HG02884 (cell line): Measurements from ENCODE around the gene FOXRED1.
"Not testable (repeated sequence)": the region's sequence is repeated elsewhere in the genome, so short reads cannot be mapped to it uniquely, and the experiment has no call there.

Experiments
- ATAC-seq: cut with Tn5 transposase; IDR thresholded peaks from one replicate; pipeline ENCODE4 v1.9.1; 2021; ENCODE audit warnings: mild to moderate bottlenecking, moderate library complexity; ENCODE audit not compliant: unreplicated experiment

FOXRED1 gene

GRCh38 chr11:126277322-126277721, 8.4 kb downstream of the FOXRED1 start:
- ATAC-seq, result no peak

GRCh38 chr11:126277780-126278179, 8.8 kb downstream of the FOXRED1 start:
- ATAC-seq, result no peak

- no peak for ATAC-seq
Measured at GRCh38 chr11:126279191-126279590, 10.2 kb downstream of the FOXRED1 start.

GRCh38 chr11:126280595-126280994, 11.6 kb downstream of the FOXRED1 start:
- ATAC-seq, result no peak

- no peak for ATAC-seq
Measured at GRCh38 chr11:126281245-126281644, 12.3 kb downstream of the FOXRED1 start.

- no peak for ATAC-seq
Measured at GRCh38 chr11:126281666-126282175, 12.8 kb downstream of the FOXRED1 start.

- no peak for ATAC-seq
Measured at GRCh38 chr11:126282361-126282735, 13.4 kb downstream of the FOXRED1 start.

- ATAC-seq, result peak; percentile 59
Measured at GRCh38 chr11:126282736-126283591, 14.0 kb downstream of the FOXRED1 start, which contains the start of gene TIRAP. TSS of gene TIRAP (plus strand) at chr11:126283093. CDS start at chr11:126290895, 7,802 bp downstream.

- ATAC-seq, result peak; percentile 56
Measured at GRCh38 chr11:126284829-126285228, 15.9 kb downstream of the FOXRED1 start.

- ATAC-seq, result no peak
Measured at GRCh38 chr11:126288237-126288636, 19.3 kb downstream of the FOXRED1 start.

- no peak for ATAC-seq
Measured at GRCh38 chr11:126290887-126291286, 21.9 kb downstream of the FOXRED1 start.

GRCh38 chr11:126293726-126294125, 24.8 kb downstream of the FOXRED1 start:
- ATAC-seq, result no peak

- ATAC-seq, result no peak
Measured at GRCh38 chr11:126297004-126297403, 28.1 kb downstream of the FOXRED1 start.

GRCh38 chr11:126303623-126304456, 34.9 kb downstream of the FOXRED1 start, which contains the start of gene DCPS:
TSS of gene DCPS (plus strand) at chr11:126304060. CDS start at chr11:126304081, 21 bp downstream.
- ATAC-seq, result peak; percentile 81

GRCh38 chr11:126304457-126305075, 35.6 kb downstream of the FOXRED1 start:
- no peak for ATAC-seq

GRCh38 chr11:126305699-126306098, 36.7 kb downstream of the FOXRED1 start:
- no peak for ATAC-seq

- no peak for ATAC-seq
Measured at GRCh38 chr11:126307706-126308105, 38.8 kb downstream of the FOXRED1 start.

GRCh38 chr11:126308271-126308671, 39.3 kb downstream of the FOXRED1 start:
- ATAC-seq, result no peak

GRCh38 chr11:126308771-126309170, 39.8 kb downstream of the FOXRED1 start:
- not testable (repeated sequence) for ATAC-seq

GRCh38 chr11:126310200-126310991, 41.4 kb downstream of the FOXRED1 start:
- no peak for ATAC-seq
